NOMO-1 treated with DMSO at 0.1 percent for 48 hours (cell line): ENCODE results near the gene UBE2G2.

Experiments
- DNase-seq: peaks from one replicate; lab custom pipeline; 2025; ENCODE audit not compliant: unreplicated experiment; lab: John Stamatoyannopoulos, UW

UBE2G2 gene

GRCh38 chr21:44752671-44753235, 48.9 kb downstream of the UBE2G2 start:
- no peak for DNase-seq

GRCh38 chr21:44751799-44752636, 49.6 kb downstream of the UBE2G2 start:
- no peak for DNase-seq

GRCh38 chr21:44751186-44751798, 50.3 kb downstream of the UBE2G2 start:
- DNase-seq = no peak

- no peak for DNase-seq
Observed at GRCh38 chr21:44750675-44751025, 51.0 kb downstream of the UBE2G2 start.

- no peak for DNase-seq
Observed at GRCh38 chr21:44749759-44750674, 51.6 kb downstream of the UBE2G2 start.

- DNase-seq = no peak
Observed at GRCh38 chr21:44749116-44749758, 52.4 kb downstream of the UBE2G2 start.

- DNase-seq = no peak
Observed at GRCh38 chr21:44748621-44749020, 53.0 kb downstream of the UBE2G2 start.

- no peak for DNase-seq
Observed at GRCh38 chr21:44742418-44743153, 59.0 kb downstream of the UBE2G2 start.

- DNase-seq = no peak
Observed at GRCh38 chr21:44741921-44742320, 59.7 kb downstream of the UBE2G2 start.

GRCh38 chr21:44740742-44741141, 60.9 kb downstream of the UBE2G2 start:
- DNase-seq = no peak

- no peak for DNase-seq
Observed at GRCh38 chr21:44739316-44739715, 62.3 kb downstream of the UBE2G2 start.

GRCh38 chr21:44738621-44739020, 63.0 kb downstream of the UBE2G2 start:
- DNase-seq = no peak

- no peak for DNase-seq
Observed at GRCh38 chr21:44737706-44738354, 63.8 kb downstream of the UBE2G2 start.

- no peak for DNase-seq
Observed at GRCh38 chr21:44736291-44737004, 65.2 kb downstream of the UBE2G2 start.

GRCh38 chr21:44735821-44736220, 65.8 kb downstream of the UBE2G2 start:
- no peak for DNase-seq

- no peak for DNase-seq
Observed at GRCh38 chr21:44734841-44735240, 66.8 kb downstream of the UBE2G2 start.

- no peak for DNase-seq
Observed at GRCh38 chr21:44734026-44734745, 67.4 kb downstream of the UBE2G2 start.

- DNase-seq = no peak
Observed at GRCh38 chr21:44732956-44733355, 68.7 kb downstream of the UBE2G2 start.
